Measurements from ENCODE around the gene SUSD5.
"Not testable (repeated sequence)": the region's sequence is repeated elsewhere in the genome, so short reads cannot be mapped to it uniquely, and the experiment has no call there.

Gene SUSD5

DNA sequence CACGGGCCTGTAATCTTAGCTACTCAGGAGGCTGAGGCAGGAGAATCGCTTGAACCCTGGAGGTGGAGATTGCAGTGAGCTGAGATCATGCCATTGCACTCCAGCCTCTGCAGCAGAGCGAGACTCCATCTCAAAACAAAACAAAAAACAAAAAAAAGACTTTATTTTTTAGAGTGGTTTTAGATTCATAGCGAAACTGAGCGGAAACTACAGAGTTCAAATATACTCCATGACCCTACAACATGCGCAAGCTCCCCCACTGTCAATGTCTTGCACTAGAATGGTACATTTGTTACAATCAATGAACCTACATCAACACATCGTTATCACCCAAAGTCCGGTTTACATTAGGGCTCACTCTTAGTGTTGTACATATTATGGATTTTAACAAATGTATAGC lies 107.0 kb downstream of the SUSD5 start:
- DNase-seq = no peak

DNA sequence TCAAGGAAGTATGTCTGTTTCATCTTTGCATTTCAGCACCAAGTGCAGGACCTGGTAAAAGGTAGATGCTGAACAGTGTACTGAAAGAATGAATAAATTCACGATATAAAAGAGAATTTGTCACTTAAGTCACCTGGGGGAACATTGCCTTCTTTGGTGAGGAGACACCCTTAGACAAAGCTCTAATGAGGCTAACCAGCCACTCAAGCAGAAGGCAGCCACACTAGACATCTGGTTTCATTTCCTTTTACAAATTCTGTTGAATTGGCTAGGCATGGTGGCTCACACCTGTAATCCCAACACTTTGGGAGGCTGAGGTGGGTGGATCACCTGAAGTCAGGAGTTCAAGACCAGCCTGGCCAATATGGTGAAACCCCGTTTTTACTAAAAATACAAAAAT lies 111.8 kb downstream of the SUSD5 start:
- not testable (repeated sequence) for DNase-seq

- no peak for DNase-seq
These were observed 113.2 kb downstream of the SUSD5 start for GRCh38 chr3:33105341-33105948.

DNA sequence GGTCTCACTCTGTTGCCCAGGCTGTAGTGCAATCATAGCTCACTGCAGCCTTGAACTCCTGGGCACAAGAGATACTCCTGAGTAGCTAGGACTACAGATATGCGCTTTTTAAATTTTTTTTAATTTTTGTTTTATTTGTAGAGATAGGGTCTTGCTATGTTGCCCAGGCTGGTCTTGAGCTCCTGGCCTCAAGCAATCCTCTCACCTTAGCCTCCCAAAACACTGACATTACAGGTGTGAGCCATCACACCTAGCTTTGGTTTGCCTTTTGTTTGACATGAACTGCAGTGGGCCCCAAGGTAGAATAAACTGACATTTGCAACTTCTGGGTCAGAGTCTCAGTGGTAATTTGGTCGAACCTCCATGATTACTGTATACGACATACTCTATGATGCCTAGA lies 113.8 kb downstream of the SUSD5 start:
- DNase-seq = no peak

DNA sequence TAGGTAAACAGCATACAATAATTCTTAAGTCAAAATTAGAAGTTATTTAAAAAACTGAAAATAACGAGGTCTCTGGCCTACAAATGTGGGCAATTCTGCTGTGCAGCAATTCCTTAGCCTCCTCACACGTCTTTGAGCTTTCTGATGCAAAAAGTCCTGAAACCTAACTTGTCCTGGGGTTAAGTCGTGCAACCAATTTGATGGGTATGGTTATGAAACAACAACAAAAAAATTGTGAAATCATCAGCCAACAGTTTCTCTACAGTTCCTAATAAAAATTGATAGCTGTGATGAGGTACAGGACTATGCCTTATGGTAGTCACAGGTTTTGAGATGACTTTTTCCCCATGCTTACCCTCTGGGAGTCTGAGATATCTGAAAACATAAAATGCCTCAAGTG lies 115.1 kb downstream of the SUSD5 start:
- no peak for DNase-seq

DNA sequence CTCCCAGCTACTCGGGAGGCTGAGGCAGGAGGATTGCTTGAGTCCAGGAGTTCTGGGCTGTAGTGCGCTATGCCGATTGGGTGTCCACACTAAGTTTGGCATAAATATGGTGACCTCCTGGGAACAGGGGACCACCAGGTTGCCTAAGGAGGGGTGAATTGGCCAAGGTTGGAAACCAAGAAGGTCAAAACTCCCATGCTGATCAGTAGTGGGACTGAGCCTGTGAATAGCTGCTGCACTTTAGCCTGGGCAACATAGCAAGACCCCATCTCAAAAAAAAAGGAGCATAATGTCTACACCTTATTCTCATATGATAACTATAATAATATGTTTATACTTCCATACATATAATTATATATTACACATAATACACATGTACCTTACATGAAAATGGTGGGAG lies 115.6 kb downstream of the SUSD5 start:
- no peak for DNase-seq

DNA sequence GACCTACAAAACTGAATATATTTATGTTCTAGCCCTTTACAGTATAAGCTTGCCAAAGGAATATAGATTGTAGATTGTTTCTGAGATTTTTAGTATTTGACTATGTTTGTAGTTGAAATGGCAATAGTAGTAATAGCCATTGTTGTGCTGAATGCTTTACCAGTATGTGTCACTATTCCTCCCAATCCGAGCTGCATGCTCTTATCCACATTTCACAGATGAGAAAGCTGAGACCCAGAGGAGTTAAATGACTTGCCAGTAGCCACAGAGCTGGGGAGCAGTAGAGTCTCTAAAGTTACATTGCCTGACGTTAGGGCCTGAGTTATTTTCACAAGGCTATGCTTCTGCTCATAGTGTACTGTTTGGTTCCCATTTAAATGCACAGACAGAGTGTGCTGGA lies 118.4 kb downstream of the SUSD5 start:
- no peak for DNase-seq
